Transverse colon (tissue), 4 donors: Measurements from ENCODE around the gene YWHAQ. TPM values are rescaled to one million over a fixed set of nuclear protein-coding genes. Genes with fewer than 3 reads are reported as not detected.
"Not testable (repeated sequence)": the region's sequence is repeated elsewhere in the genome, so short reads cannot be mapped to it uniquely, and the experiment has no call there.

ENCODE experiments used
- DNase-seq: peaks from one replicate; pipeline ENCODE4 v3.0.0-alpha.2; 2019
- H3K27ac ChIP-seq, 4 donors: fragments of 200-600 bp; sonication (generic); 2 replicates each; pipeline ENCODE4 v1.5.1; 2016 to 2018; ENCODE audit warnings: inconsistent platforms in 4 of 4
- H3K27me3 ChIP-seq: fragments of 200-600 bp; sonication (generic); 2 replicates; pipeline ENCODE4 v1.5.1; 2017; ENCODE audit warnings: inconsistent platforms
- H3K36me3 ChIP-seq, 4 donors: fragments of 200-600 bp; sonication (generic); 2 replicates each; pipeline ENCODE4 v1.5.1; 2017 to 2019; ENCODE audit warnings: inconsistent platforms in 4 of 4
- H3K4me1 ChIP-seq, 4 donors: fragments of 200-600 bp; sonication (generic); 2 replicates each; pipeline ENCODE4 v1.5.1; 2017 to 2020; ENCODE audit warnings: inconsistent platforms in 4 of 4
- H3K4me3 ChIP-seq, 4 donors: fragments of 200-600 bp; sonication (generic); 1 replicate in 1 of 4; 2 replicates in 3 of 4; pipeline versions ENCODE4 v1.5.1 to v1.6.1; 2017 to 2019; ENCODE audit warnings: inconsistent platforms in 4 of 4
- H3K9me3 ChIP-seq, 2 donors: fragments of 200-600 bp; sonication (generic); 2 replicates each; pipeline ENCODE4 v1.5.1; 2017 to 2019; ENCODE audit warnings: inconsistent platforms in 2 of 2
- EP300 ChIP-seq: sonication (generic); formaldehyde crosslinking; IDR thresholded peaks from one replicate; pipeline ENCODE4 v1.6.1; 2017; ENCODE audit warnings: antibody characterized with exemption, low read depth
- POLR2A ChIP-seq: fragments of 450-650 bp; IDR thresholded peaks from one replicate; pipeline ENCODE4 v1.6.1; 2016; ENCODE audit warnings: antibody characterized with exemption, mild to moderate bottlenecking, moderate library complexity
- POLR2AphosphoS5 ChIP-seq, 3 donors: sonication (generic); formaldehyde crosslinking; IDR thresholded peaks; one replicate each; pipeline ENCODE4 v1.6.1; 2016; ENCODE audit warnings: antibody characterized with exemption in 3 of 3
- WGBS, 2 donors: methylation state at CpG; one replicate each; pipeline ENCODE4 v1.1.5; 2018; ENCODE audit warnings: low coverage in 1 of 2; 5-methylcytosine and 5-hydroxymethylcytosine counted together
- in situ Hi-C, 4 donors: fragments of 200-750 bp; cut with MboI; loops; one replicate each; pipeline versions ENCODE4 v1.15.0 to v1.15.1; 2017; ENCODE audit warnings: low sequenced_read_pairs in 3 of 4, low pct_ligation_motif_present in 1 of 4, low pct_unique_long_range_greater_than_20kb in 1 of 4
- intact Hi-C: fragments of 100-400 bp; cut with DNase I; formaldehyde crosslinking; loops from one replicate; pipeline ENCODE4 v1.15.1; 2023; ENCODE audit warnings: low total_unique reads
- total RNA-seq, 4 donors: library from RNA; depleted of rRNA; stranded (reverse); fragments of >200 nt; gene quantifications; one replicate each; pipeline ENCODE4 v1.1.0, GENCODE V29; 2016
- TF ChIP-seq, protein P1 (sequence below), 5 experiments: fragments of 200-600 bp in 3 of 5; fragments of 450-650 bp in 2 of 5; sonication (generic) in 3 of 5; IDR thresholded peaks; 1 replicate in 2 of 5; 2 replicates in 3 of 5; pipeline ENCODE4 v1.5.1; 2016 to 2017; ENCODE audit warnings: antibody characterized with exemption in 5 of 5, inconsistent platforms in 3 of 5, mild to moderate bottlenecking in 2 of 5, moderate library complexity in 1 of 5

Gene YWHAQ
- total RNA-seq, 4 donors from 2014 or later, result 84.0 to 189 (median 145) TPM

GRCh38 chr2:9601397-9601796 lies 29.4 kb downstream of the YWHAQ start:
- WGBS, 2 donors, result 67 to 85% methylated on average over 3 to 5 of the region's 5 CpGs
- peaks cover 0 to 14% (median 4%) of the 10 kb centered on the region in 4 donors for H3K4me1 ChIP-seq
- TF ChIP-seq POLR2AphosphoS5 (IDR thresholded peaks at IDR 0.05) (no peak), POLR2A (no peak), EP300 (no peak)
- TF ChIP-seq, protein P1, sequence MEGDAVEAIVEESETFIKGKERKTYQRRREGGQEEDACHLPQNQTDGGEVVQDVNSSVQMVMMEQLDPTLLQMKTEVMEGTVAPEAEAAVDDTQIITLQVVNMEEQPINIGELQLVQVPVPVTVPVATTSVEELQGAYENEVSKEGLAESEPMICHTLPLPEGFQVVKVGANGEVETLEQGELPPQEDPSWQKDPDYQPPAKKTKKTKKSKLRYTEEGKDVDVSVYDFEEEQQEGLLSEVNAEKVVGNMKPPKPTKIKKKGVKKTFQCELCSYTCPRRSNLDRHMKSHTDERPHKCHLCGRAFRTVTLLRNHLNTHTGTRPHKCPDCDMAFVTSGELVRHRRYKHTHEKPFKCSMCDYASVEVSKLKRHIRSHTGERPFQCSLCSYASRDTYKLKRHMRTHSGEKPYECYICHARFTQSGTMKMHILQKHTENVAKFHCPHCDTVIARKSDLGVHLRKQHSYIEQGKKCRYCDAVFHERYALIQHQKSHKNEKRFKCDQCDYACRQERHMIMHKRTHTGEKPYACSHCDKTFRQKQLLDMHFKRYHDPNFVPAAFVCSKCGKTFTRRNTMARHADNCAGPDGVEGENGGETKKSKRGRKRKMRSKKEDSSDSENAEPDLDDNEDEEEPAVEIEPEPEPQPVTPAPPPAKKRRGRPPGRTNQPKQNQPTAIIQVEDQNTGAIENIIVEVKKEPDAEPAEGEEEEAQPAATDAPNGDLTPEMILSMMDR (IDR thresholded peaks at IDR 0.05), result no peak
- H3K9me3 ChIP-seq, result peaks cover 13% of the 10 kb centered on the region in 2 donors
- in situ Hi-C loops, result no loop called here
- peaks cover 0 to 26% (median 2%) of the 10 kb centered on the region in 4 donors for H3K36me3 ChIP-seq
- no peak for DNase-seq
- H3K27ac ChIP-seq, result no peak overlapping the region
- no peak overlapping the region for H3K4me3 ChIP-seq
- intact Hi-C loops, result no loop called here
- no peaks in the 10 kb centered on the region for H3K27me3 ChIP-seq

DNA sequence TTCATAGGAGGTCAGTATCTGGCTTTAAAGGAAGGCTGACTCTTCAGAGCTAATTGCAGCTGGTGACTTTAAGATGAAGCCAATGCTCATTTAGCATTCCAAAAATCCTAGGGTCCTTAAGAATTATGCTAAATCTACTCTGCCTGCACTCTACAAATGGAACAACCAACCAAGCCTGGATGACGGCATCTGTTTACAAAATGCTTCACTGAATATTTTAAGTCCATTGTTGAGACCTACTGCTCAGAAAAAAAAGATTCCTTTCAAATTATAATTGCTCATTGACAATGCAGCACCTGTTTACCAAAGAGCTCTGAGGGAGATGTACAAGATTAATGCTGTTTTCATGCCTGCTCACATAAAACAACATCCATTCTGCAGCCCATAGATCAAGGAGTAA lies 31.4 kb downstream of the YWHAQ start:
- WGBS, 2 donors, result 100% methylated on average over 1 of the region's 1 CpG; no CpG with 5 or more reads in 1 of the 2 donors
- DNase-seq, result no peak
- Histone ChIP-seq H3K36me3 (peaks cover 0 to 26% (median 2%) of the 10 kb centered on the region in 4 donors), H3K4me1 (peaks cover 6 to 31% (median 15%) of the 10 kb centered on the region in 4 donors), H3K4me3 (no peak overlapping the region), H3K27me3 (no peaks in the 10 kb centered on the region), H3K9me3 (peaks cover 13% of the 10 kb centered on the region in 2 donors), H3K27ac (no peak overlapping the region)
- in situ Hi-C loops (no loop called here), intact Hi-C loops (no loop called here)
- TF ChIP-seq, protein P1 (IDR thresholded peaks at IDR 0.05), result no peak
- no peak for TF ChIP-seq POLR2AphosphoS5 (IDR thresholded peaks at IDR 0.05)
- TF ChIP-seq EP300, result no peak
- TF ChIP-seq POLR2A, result no peak

- H3K9me3 ChIP-seq, result peaks cover 13% of the 10 kb centered on the region in 2 donors
- peaks cover 11 to 46% (median 18%) of the 10 kb centered on the region in 4 donors for H3K4me1 ChIP-seq
- H3K27me3 ChIP-seq, result no peaks in the 10 kb centered on the region
- WGBS, 2 donors, result 84 to 92% methylated on average over 8 to 10 of the region's 10 CpGs
- no peak for DNase-seq
- H3K27ac ChIP-seq, result no peak overlapping the region
- no peak for TF ChIP-seq POLR2A
- TF ChIP-seq EP300, result no peak
- TF ChIP-seq, protein P1 (IDR thresholded peaks at IDR 0.05), result no peak
- TF ChIP-seq POLR2AphosphoS5 (IDR thresholded peaks at IDR 0.05), result no peak
- H3K36me3 ChIP-seq, result peaks cover 0 to 26% (median 2%) of the 10 kb centered on the region in 4 donors
- intact Hi-C loops (no loop called here), in situ Hi-C loops (no loop called here)
- no peak overlapping the region for H3K4me3 ChIP-seq
These were observed 34.0 kb downstream of the YWHAQ start for GRCh38 chr2:9596621-9597311.

DNA sequence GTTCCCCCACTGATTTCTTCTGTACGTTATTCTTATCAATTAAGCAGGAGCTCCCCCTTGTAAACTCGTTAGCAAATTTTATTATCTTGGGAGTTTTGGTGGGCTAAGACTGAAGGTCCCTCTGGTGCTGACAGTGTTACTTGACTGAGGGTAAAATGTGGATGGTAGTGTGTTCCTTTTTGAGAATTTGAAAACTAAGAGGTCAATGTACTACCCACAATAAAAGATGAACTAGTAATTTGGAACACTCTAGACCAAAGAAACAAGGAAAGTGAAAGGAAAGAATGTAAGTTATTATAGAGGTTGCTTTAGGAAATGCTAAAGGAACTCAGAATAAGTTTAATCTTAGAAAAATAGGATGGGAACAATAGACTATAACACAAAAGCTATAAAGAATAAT lies 35.1 kb downstream of the YWHAQ start:
- DNase-seq, result no peak
- H3K4me1 ChIP-seq, result peaks cover 11 to 46% (median 18%) of the 10 kb centered on the region in 4 donors
- H3K4me3 ChIP-seq, result no peak overlapping the region
- intact Hi-C loops (no loop called here), in situ Hi-C loops (no loop called here)
- TF ChIP-seq EP300, result no peak
- TF ChIP-seq, protein P1 (IDR thresholded peaks at IDR 0.05), result no peak
- no peaks in the 10 kb centered on the region for H3K27me3 ChIP-seq
- no peak overlapping the region for H3K27ac ChIP-seq
- H3K36me3 ChIP-seq, result peaks cover 0 to 26% (median 2%) of the 10 kb centered on the region in 4 donors
- peaks cover 13% of the 10 kb centered on the region in 2 donors for H3K9me3 ChIP-seq
- 60 to 68% methylated on average over 2 of the region's 2 CpGs for WGBS, 2 donors

DNA sequence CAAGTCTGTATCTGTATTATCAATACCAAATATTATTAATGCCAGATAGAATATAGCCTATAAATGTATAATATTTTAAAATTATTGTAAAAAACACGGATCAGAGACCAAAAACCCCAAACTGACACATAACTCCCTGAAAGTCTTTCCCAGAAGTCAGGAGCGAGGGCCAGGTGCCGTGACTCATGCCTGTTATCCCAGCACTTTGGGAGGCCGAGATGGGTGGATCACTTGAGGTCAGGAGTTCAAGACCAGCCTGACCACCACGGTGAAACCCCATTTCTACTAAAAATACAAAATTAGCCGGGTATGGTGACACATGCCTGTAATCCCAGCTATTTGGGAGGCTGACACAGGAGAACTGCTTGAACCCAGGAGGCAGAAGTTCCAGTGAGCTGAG lies 35.5 kb downstream of the YWHAQ start:
- H3K36me3 ChIP-seq, result peaks cover 0 to 26% (median 2%) of the 10 kb centered on the region in 4 donors
- peaks cover 11 to 46% (median 18%) of the 10 kb centered on the region in 4 donors for H3K4me1 ChIP-seq
- in situ Hi-C loops, intact Hi-C loops, DNase-seq, H3K4me3 ChIP-seq, H3K27me3 ChIP-seq: not testable (repeated sequence)
- 77 to 89% methylated on average over 3 to 6 of the region's 6 CpGs for WGBS, 2 donors
- peaks cover 13% of the 10 kb centered on the region in 2 donors for H3K9me3 ChIP-seq
- peak overlapping the region; percentile 3 to 43 (median 20) for H3K27ac ChIP-seq
